Neural cell (in vitro differentiated cells): ENCODE results near the gene GOLGA7B. TPM values are rescaled to one million over a fixed set of nuclear protein-coding genes. Genes with fewer than 3 reads are reported as not detected.

ENCODE experiments used
- H2AFZ ChIP-seq: fragments of 200-600, 300-800 bp; sonication (generic), shearing (Covaris generic); 2 replicates; pipeline ENCODE4 v1.6.0; 2014; ENCODE audit warnings: low read depth, mild to moderate bottlenecking, antibody characterized with exemption, low read length, moderate library complexity
- H3F3A ChIP-seq: fragments of 200-600 bp; shearing (Covaris generic); 2 replicates; pipeline ENCODE4 v1.6.1; 2016; ENCODE audit warnings: mild to moderate bottlenecking, moderate library complexity, mixed read lengths, antibody characterized with exemption, low read length; ENCODE audit not compliant: insufficient read depth, poor library complexity, severe bottlenecking
- H3K27ac ChIP-seq: fragments of 200-600, 300-800 bp; sonication (generic), shearing (Covaris generic); 2 replicates; pipeline ENCODE4 v1.5.1; 2014; ENCODE audit warnings: mild to moderate bottlenecking, low read length, moderate library complexity
- H3K27me3 ChIP-seq: fragments of 300-800, 200-600 bp; sonication (generic), shearing (Covaris generic); 2 replicates; pipeline ENCODE4 v1.6.0; 2014; ENCODE audit warnings: mild to moderate bottlenecking, low read depth, low read length, moderate library complexity; ENCODE audit not compliant: insufficient read depth
- H3K36me3 ChIP-seq: fragments of 300-800, 200-600 bp; sonication (generic), shearing (Covaris generic); 2 replicates; pipeline ENCODE4 v1.5.1; 2014; ENCODE audit warnings: mild to moderate bottlenecking, antibody characterized with exemption, low read length, moderate library complexity; ENCODE audit not compliant: insufficient read depth
- H3K4me2 ChIP-seq: fragments of 300-800, 200-600 bp; sonication (generic), shearing (Covaris generic); 2 replicates; pipeline ENCODE4 v1.6.0; 2014; ENCODE audit warnings: mild to moderate bottlenecking, low read length
- H3K4me3 ChIP-seq: fragments of 300-800, 200-600 bp; sonication (generic), shearing (Covaris generic); 2 replicates; pipeline ENCODE4 v1.5.1; 2014; ENCODE audit warnings: mild to moderate bottlenecking, low read length, moderate library complexity
- H3K79me2 ChIP-seq: fragments of 200-600 bp; shearing (Covaris generic); replicated peaks from 2 replicates; pipeline ENCODE4 v1.6.0; 2014; ENCODE audit warnings: mild to moderate bottlenecking, low read length, moderate library complexity; ENCODE audit not compliant: insufficient read depth
- H3K9ac ChIP-seq: fragments of 300-800, 200-600 bp; sonication (generic), shearing (Covaris generic); 2 replicates; pipeline ENCODE4 v1.6.1; 2016; ENCODE audit warnings: mild to moderate bottlenecking, low read length, mixed read lengths
- H3K9me2 ChIP-seq: fragments of 200-600 bp; shearing (Covaris generic); 2 replicates; pipeline ENCODE4 v1.6.1; 2016; ENCODE audit warnings: mild to moderate bottlenecking, low read length, mixed read lengths; ENCODE audit not compliant: insufficient read depth
- H3K9me3 ChIP-seq: fragments of 200-600, 300-800 bp; sonication (generic), shearing (Covaris generic); 2 replicates; pipeline ENCODE4 v1.6.1; 2016; ENCODE audit warnings: mild to moderate bottlenecking, mixed run types, low read length, moderate library complexity, mixed read lengths
- H4K20me1 ChIP-seq: fragments of 200-600 bp; shearing (Covaris generic); 2 replicates; pipeline ENCODE4 v1.6.1; 2016; ENCODE audit warnings: mild to moderate bottlenecking, mixed run types; ENCODE audit not compliant: insufficient read depth
- CTCF ChIP-seq: fragments of 450-650 bp; IDR thresholded peaks from 2 replicates; pipeline ENCODE4 v1.5.1; 2014; ENCODE audit warnings: antibody characterized with exemption, mild to moderate bottlenecking, moderate library complexity; ENCODE audit not compliant: poor library complexity, severe bottlenecking
- EP300 ChIP-seq: fragments of 450-650 bp; conservative IDR thresholded peaks from 2 replicates; pipeline ENCODE4 v1.6.1; 2014; ENCODE audit warnings: antibody characterized with exemption, mild to moderate bottlenecking, moderate library complexity; ENCODE audit not compliant: poor library complexity, severe bottlenecking
- EZH2 ChIP-seq: fragments of 200-600, 300-800 bp; shearing (Covaris generic), sonication (generic); IDR thresholded peaks from 2 replicates; pipeline ENCODE4 v1.6.1; 2014; ENCODE audit warnings: antibody characterized with exemption, low read length, borderline replicate concordance, mild to moderate bottlenecking; ENCODE audit not compliant: insufficient read depth, poor library complexity, severe bottlenecking
- MXI1 ChIP-seq: fragments of 450-650 bp; conservative IDR thresholded peaks from 2 replicates; pipeline ENCODE4 v1.6.1; 2014; ENCODE audit warnings: antibody characterized with exemption, mild to moderate bottlenecking; ENCODE audit not compliant: poor library complexity, severe bottlenecking
- POLR2AphosphoS5 ChIP-seq: IDR thresholded peaks from 2 replicates; pipeline ENCODE4 v1.6.1; 2012
- RAD21 ChIP-seq: fragments of 450-650 bp; conservative IDR thresholded peaks from 2 replicates; pipeline ENCODE4 v1.6.1; 2014; ENCODE audit warnings: antibody characterized with exemption, mild to moderate bottlenecking, moderate library complexity
- SMC3 ChIP-seq: fragments of 450-650 bp; conservative IDR thresholded peaks from 2 replicates; pipeline ENCODE4 v1.6.1; 2014; ENCODE audit warnings: antibody characterized with exemption, mild to moderate bottlenecking, moderate library complexity; ENCODE audit not compliant: poor library complexity
- TAF1 ChIP-seq: IDR thresholded peaks from 2 replicates; pipeline ENCODE4 v1.6.1; 2012; ENCODE audit warnings: low read depth
- polyA plus RNA-seq: library from polyadenylated mRNA; depleted of rRNA; stranded (reverse); fragments of >200 nt; gene quantifications from 2 replicates; pipeline ENCODE4 v1.2.3, GENCODE V29; 2014
- TF ChIP-seq, protein P1 (sequence below): IDR thresholded peaks from 2 replicates; pipeline ENCODE4 v1.6.1; 2012; ENCODE audit warnings: borderline replicate concordance

GOLGA7B gene
- polyA plus RNA-seq, 1 donor from 2014 or later: 30.4 TPM

- Histone ChIP-seq H3K4me3 (no peak overlapping the region), H3K9me3 (no peaks in the 10 kb centered on the region), H3K9ac (no peak overlapping the region), H3K27ac (no peak overlapping the region), H3K36me3 (no peaks in the 10 kb centered on the region), H4K20me1 (no peaks in the 10 kb centered on the region), H2AFZ (no peak overlapping the region), H3K27me3 (no peaks in the 10 kb centered on the region), H3K9me2 (no peaks in the 10 kb centered on the region), H3K79me2 (no peaks in the 10 kb centered on the region), H3K4me2 (no peak overlapping the region), H3F3A (no peaks in the 10 kb centered on the region)
- TF ChIP-seq TAF1 (no peak), MXI1 (no peak), POLR2AphosphoS5 (no peak), CTCF (no peak), RAD21 (no peak), EZH2 (no peak), SMC3 (no peak), EP300 (no peak)
- TF ChIP-seq, protein P1, sequence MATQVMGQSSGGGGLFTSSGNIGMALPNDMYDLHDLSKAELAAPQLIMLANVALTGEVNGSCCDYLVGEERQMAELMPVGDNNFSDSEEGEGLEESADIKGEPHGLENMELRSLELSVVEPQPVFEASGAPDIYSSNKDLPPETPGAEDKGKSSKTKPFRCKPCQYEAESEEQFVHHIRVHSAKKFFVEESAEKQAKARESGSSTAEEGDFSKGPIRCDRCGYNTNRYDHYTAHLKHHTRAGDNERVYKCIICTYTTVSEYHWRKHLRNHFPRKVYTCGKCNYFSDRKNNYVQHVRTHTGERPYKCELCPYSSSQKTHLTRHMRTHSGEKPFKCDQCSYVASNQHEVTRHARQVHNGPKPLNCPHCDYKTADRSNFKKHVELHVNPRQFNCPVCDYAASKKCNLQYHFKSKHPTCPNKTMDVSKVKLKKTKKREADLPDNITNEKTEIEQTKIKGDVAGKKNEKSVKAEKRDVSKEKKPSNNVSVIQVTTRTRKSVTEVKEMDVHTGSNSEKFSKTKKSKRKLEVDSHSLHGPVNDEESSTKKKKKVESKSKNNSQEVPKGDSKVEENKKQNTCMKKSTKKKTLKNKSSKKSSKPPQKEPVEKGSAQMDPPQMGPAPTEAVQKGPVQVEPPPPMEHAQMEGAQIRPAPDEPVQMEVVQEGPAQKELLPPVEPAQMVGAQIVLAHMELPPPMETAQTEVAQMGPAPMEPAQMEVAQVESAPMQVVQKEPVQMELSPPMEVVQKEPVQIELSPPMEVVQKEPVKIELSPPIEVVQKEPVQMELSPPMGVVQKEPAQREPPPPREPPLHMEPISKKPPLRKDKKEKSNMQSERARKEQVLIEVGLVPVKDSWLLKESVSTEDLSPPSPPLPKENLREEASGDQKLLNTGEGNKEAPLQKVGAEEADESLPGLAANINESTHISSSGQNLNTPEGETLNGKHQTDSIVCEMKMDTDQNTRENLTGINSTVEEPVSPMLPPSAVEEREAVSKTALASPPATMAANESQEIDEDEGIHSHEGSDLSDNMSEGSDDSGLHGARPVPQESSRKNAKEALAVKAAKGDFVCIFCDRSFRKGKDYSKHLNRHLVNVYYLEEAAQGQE: no peak
Measured at GRCh38 chr10:97821308-97822038, 28.2 kb upstream of the GOLGA7B start.

- H3K36me3 ChIP-seq: no peaks in the 10 kb centered on the region
- H3K4me3 ChIP-seq: no peak overlapping the region
- H2AFZ ChIP-seq: no peak overlapping the region
- H3K27ac ChIP-seq: no peak overlapping the region
- TF ChIP-seq RAD21: no peak
- TF ChIP-seq MXI1: no peak
- TF ChIP-seq CTCF: no peak
- TF ChIP-seq EZH2: no peak
- no peak for TF ChIP-seq EP300
- TF ChIP-seq POLR2AphosphoS5: no peak
- TF ChIP-seq, protein P1: no peak
- no peak for TF ChIP-seq SMC3
- H3K9me2 ChIP-seq: no peaks in the 10 kb centered on the region
- no peaks in the 10 kb centered on the region for H3K9me3 ChIP-seq
- no peak overlapping the region for H3K4me2 ChIP-seq
- no peaks in the 10 kb centered on the region for H3K27me3 ChIP-seq
- no peaks in the 10 kb centered on the region for H4K20me1 ChIP-seq
- H3K9ac ChIP-seq: no peak overlapping the region
- H3K79me2 ChIP-seq: no peaks in the 10 kb centered on the region
- no peaks in the 10 kb centered on the region for H3F3A ChIP-seq
Measured at GRCh38 chr10:97822261-97822687, 27.4 kb upstream of the GOLGA7B start.
